ENCODE results near the gene LEFTY2.

DNA sequence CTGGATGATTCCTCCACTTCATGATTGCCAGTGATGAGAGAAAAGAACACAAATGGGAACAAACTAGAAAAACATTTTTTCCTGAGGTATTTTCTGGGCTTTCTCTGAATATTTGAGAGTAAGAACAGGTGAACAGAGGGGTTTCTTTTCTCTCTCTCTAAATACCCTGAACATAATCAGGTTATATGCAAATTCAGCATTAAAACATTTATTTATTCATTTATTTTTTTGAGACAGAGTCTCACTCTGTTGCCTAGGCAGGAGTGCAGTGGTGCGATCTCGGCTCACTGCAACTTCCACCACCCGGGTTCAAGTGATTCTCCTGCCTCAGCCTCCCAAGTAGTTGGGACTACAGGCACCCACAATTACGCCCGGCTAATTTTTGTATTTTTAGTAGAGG, 5.8 kb upstream of the LEFTY2 start:
- no peak for TF ChIP-seq POLR2A (IDR thresholded peaks at IDR 0.05)
- TF ChIP-seq, protein P1, sequence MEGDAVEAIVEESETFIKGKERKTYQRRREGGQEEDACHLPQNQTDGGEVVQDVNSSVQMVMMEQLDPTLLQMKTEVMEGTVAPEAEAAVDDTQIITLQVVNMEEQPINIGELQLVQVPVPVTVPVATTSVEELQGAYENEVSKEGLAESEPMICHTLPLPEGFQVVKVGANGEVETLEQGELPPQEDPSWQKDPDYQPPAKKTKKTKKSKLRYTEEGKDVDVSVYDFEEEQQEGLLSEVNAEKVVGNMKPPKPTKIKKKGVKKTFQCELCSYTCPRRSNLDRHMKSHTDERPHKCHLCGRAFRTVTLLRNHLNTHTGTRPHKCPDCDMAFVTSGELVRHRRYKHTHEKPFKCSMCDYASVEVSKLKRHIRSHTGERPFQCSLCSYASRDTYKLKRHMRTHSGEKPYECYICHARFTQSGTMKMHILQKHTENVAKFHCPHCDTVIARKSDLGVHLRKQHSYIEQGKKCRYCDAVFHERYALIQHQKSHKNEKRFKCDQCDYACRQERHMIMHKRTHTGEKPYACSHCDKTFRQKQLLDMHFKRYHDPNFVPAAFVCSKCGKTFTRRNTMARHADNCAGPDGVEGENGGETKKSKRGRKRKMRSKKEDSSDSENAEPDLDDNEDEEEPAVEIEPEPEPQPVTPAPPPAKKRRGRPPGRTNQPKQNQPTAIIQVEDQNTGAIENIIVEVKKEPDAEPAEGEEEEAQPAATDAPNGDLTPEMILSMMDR (IDR thresholded peaks at IDR 0.05) = no peak

All from adrenal gland (tissue), 5 donors.